HCT116 (cell line): ENCODE data around the gene CDH22. TPM values are rescaled to one million over a fixed set of nuclear protein-coding genes. Genes with fewer than 3 reads are reported as not detected.

Experiments used
- ATAC-seq: fragments of 200-7000 bp; cut with Tn5 transposase; 2 replicates; pipeline ENCODE4 v1.9.1; 2020; ENCODE audit warnings: mild to moderate bottlenecking, moderate library complexity
- BruUV-seq: library from RNA; stranded (reverse); fragments of 400-500 nt; replicated peaks from 2 replicates; lab custom pipeline; 2021; lab: Mats Ljungman, UMichigan
- CTCF ChIA-PET: fragments of 300-600 bp; sonication (Branson Sonifier 250); formaldehyde crosslinking; loops from one replicate; lab custom pipeline; 2021; ENCODE audit warnings: antibody characterized with exemption; lab: Charles Lee
- POLR2A ChIA-PET: fragments of 300-600, 350-600 bp; sonication (Branson Sonifier 250); formaldehyde crosslinking; loops from one replicate; lab custom pipeline; 2021; ENCODE audit warnings: antibody characterized with exemption; lab: Charles Lee
- RAD21 ChIA-PET, 2 experiments: fragments of 300-600 bp; sonication (Branson Sonifier 250); formaldehyde crosslinking; loops; one replicate each; lab custom pipeline; 2023; ENCODE audit warnings: low total read pairs in 2 of 2; ENCODE audit not compliant: uncharacterized antibody in 2 of 2, unreplicated experiment in 2 of 2, low non-redundant PET in 1 of 2; lab: Charles Lee
- DNase-seq: peaks from one replicate; pipeline ENCODE4 v3.0.0-alpha.2; 2010; ENCODE audit warnings: low read depth, low spot score
- H2AFZ ChIP-seq: fragments of 200-600 bp; shearing (Covaris generic), sonication (generic); 2 replicates; pipeline ENCODE4 v1.6.1; 2017; ENCODE audit warnings: low read depth, mixed run types, mixed read lengths, antibody characterized with exemption, low read length; ENCODE audit not compliant: poor library complexity, severe bottlenecking
- H3K27ac ChIP-seq: 2 replicates; pipeline ENCODE4 v1.5.1; 2012; ENCODE audit warnings: low read depth, low read length
- H3K27me3 ChIP-seq: fragments of 200-600 bp; sonication (generic); 2 replicates; pipeline ENCODE4 v1.6.1; 2016; ENCODE audit warnings: mixed run types, low read length, mixed read lengths; ENCODE audit not compliant: insufficient read depth
- H3K36me3 ChIP-seq, 2 experiments: fragments of 200-500 bp in 1 of 2; fragments of 200-600 bp in 1 of 2; sonication (Bioruptor generic) in 1 of 2; sonication (generic) in 1 of 2; 2 replicates each; pipeline versions ENCODE4 v1.5.1 to v1.6.1; 2014 to 2016; ENCODE audit warnings: low read length in 2 of 2, inconsistent platforms in 1 of 2, mixed read lengths in 1 of 2, mixed run types in 1 of 2; ENCODE audit not compliant: insufficient read depth in 2 of 2, control insufficient read depth in 1 of 2
- H3K4me1 ChIP-seq, 2 experiments: fragments of 200-600 bp in 1 of 2; sonication (generic) in 1 of 2; 2 replicates each; pipeline versions ENCODE4 v1.5.1 to v1.6.1; 2012 to 2017; ENCODE audit warnings: low read length in 2 of 2, inconsistent platforms in 1 of 2, mild to moderate bottlenecking in 1 of 2, mixed read lengths in 1 of 2, mixed run types in 1 of 2, moderate library complexity in 1 of 2; ENCODE audit not compliant: insufficient read depth in 2 of 2, control insufficient read depth in 1 of 2
- H3K4me2 ChIP-seq: fragments of 200-600 bp; sonication (generic); 2 replicates; pipeline ENCODE4 v1.6.1; 2017; ENCODE audit warnings: mixed run types, low read length, mixed read lengths
- H3K4me3 ChIP-seq, 2 experiments: fragments of 200-600 bp in 1 of 2; sonication (generic) in 1 of 2; replicated peaks in 1 of 2; 2 replicates each; pipeline ENCODE4 v1.5.1; 2011 to 2016; ENCODE audit warnings: low read length in 2 of 2, control low read depth in 1 of 2, low read depth in 1 of 2, mild to moderate bottlenecking in 1 of 2, mixed read lengths in 1 of 2, mixed run types in 1 of 2
- H3K79me2 ChIP-seq: fragments of 200-600 bp; sonication (generic); 2 replicates; pipeline ENCODE4 v1.6.1; 2017; ENCODE audit warnings: mild to moderate bottlenecking, mixed run types, low read length, moderate library complexity, mixed read lengths; ENCODE audit not compliant: insufficient read depth
- H3K9ac ChIP-seq: fragments of 200-600 bp; sonication (generic); 2 replicates; pipeline ENCODE4 v1.6.1; 2016; ENCODE audit warnings: low read length, mixed read lengths
- H3K9me2 ChIP-seq: fragments of 200-600 bp; sonication (generic), shearing (Covaris generic); 2 replicates; pipeline ENCODE4 v1.6.1; 2017; ENCODE audit warnings: mixed run types, mild to moderate bottlenecking, moderate library complexity; ENCODE audit not compliant: insufficient read depth
- H3K9me3 ChIP-seq, 2 experiments: fragments of 200-500 bp in 1 of 2; fragments of 200-600 bp in 1 of 2; sonication (Bioruptor generic) in 1 of 2; sonication (generic) in 1 of 2; 2 replicates each; pipeline ENCODE4 v1.6.1; 2014 to 2017; ENCODE audit warnings: low read length in 2 of 2, mixed read lengths in 2 of 2, inconsistent platforms in 1 of 2, low read depth in 1 of 2, mild to moderate bottlenecking in 1 of 2, mixed run types in 1 of 2, moderate library complexity in 1 of 2; ENCODE audit not compliant: control insufficient read depth in 1 of 2, insufficient read depth in 1 of 2
- H4K20me1 ChIP-seq: fragments of 200-600 bp; sonication (generic), shearing (Covaris generic); 2 replicates; pipeline ENCODE4 v1.6.1; 2017; ENCODE audit warnings: mixed run types, mild to moderate bottlenecking, moderate library complexity; ENCODE audit not compliant: insufficient read depth
- CBX3 ChIP-seq: IDR thresholded peaks from 2 replicates; pipeline ENCODE4 v1.6.1; 2012; ENCODE audit warnings: low read depth
- ELF1 ChIP-seq: IDR thresholded peaks from 2 replicates; pipeline ENCODE4 v1.6.1; 2012; ENCODE audit warnings: low read depth, borderline replicate concordance
- EZH2 ChIP-seq: fragments of 200-600 bp; sonication (generic); IDR thresholded peaks from 2 replicates; pipeline ENCODE4 v1.6.1; 2017; ENCODE audit warnings: antibody characterized with exemption, mixed run types
- EZH2phosphoT487 ChIP-seq: fragments of 200-600 bp; IDR thresholded peaks from 2 replicates; pipeline ENCODE4 v1.6.1; 2018; ENCODE audit warnings: antibody characterized with exemption, borderline replicate concordance
- FOSL1 ChIP-seq: IDR thresholded peaks from 2 replicates; pipeline ENCODE4 v1.6.1; 2012; ENCODE audit warnings: low read depth
- POLR2A ChIP-seq: IDR thresholded peaks from 2 replicates; pipeline ENCODE4 v1.7.0; 2011; ENCODE audit warnings: borderline replicate concordance; ENCODE audit not compliant: insufficient read depth, insufficient read length; ENCODE audit errors: extremely low read depth
- RAD21 ChIP-seq: IDR thresholded peaks from 2 replicates; pipeline ENCODE4 v1.6.1; 2012; ENCODE audit warnings: low read depth, mild to moderate bottlenecking
- ZFX ChIP-seq: fragments of 450-650 bp; IDR thresholded peaks from 2 replicates; pipeline ENCODE4 v1.6.1; 2017
- intact Hi-C: fragments of 100-400 bp; cut with micrococcal nuclease; formaldehyde crosslinking; loops from 2 replicates; pipeline ENCODE4 v1.10.0; 2022
- total RNA-seq: library from RNA; stranded (reverse); gene quantifications from one replicate; pipeline ENCODE4 v1.2.1, GENCODE V29; 2021; ENCODE audit not compliant: unreplicated experiment

CDH22 gene
- total RNA-seq, 1 experiment from 2014 or later: 1.8 TPM

GRCh38 chr20:46270977-46271744 is 37.1 kb downstream of the CDH22 start:
- Histone ChIP-seq H3K4me1 (no peaks in the 10 kb centered on the region), H2AFZ (no peak overlapping the region), H3K27me3 (peaks cover 9% of the 10 kb centered on the region; the same call in 1 of the 2 replicates), H3K79me2 (no peaks in the 10 kb centered on the region), H3K36me3 (no peaks in the 10 kb centered on the region), H3K9me2 (no peaks in the 10 kb centered on the region), H3K9ac (no peak overlapping the region), H4K20me1 (no peaks in the 10 kb centered on the region), H3K4me3 (no peak overlapping the region), H3K4me2 (no peak overlapping the region), H3K27ac (no peak overlapping the region), H3K9me3 (no peaks in the 10 kb centered on the region)
- ChIA-PET POLR2A (no interaction called here), RAD21 (no interaction called here), CTCF (no interaction called here)
- no TSS peak for BruUV-seq
- no peak for TF ChIP-seq EZH2phosphoT487
- TF ChIP-seq FOSL1: no peak
- no peak for TF ChIP-seq EZH2
- no peak for TF ChIP-seq ZFX
- TF ChIP-seq ELF1: no peak
- ATAC-seq (no peak), DNase-seq (no peak)
- intact Hi-C loops: no loop called here

GRCh38 chr20:46269372-46269771 is 38.9 kb downstream of the CDH22 start:
- DNase-seq (no peak), ATAC-seq (no peak)
- intact Hi-C loops: no loop called here
- Histone ChIP-seq H3K4me2 (no peak overlapping the region), H3K9ac (no peak overlapping the region), H3K4me1 (no peaks in the 10 kb centered on the region), H3K27me3 (peaks cover 9% of the 10 kb centered on the region; the same call in 1 of the 2 replicates), H3K79me2 (no peaks in the 10 kb centered on the region), H3K4me3 (no peak overlapping the region), H3K9me2 (no peaks in the 10 kb centered on the region), H3K9me3 (no peaks in the 10 kb centered on the region), H2AFZ (no peak overlapping the region), H4K20me1 (no peaks in the 10 kb centered on the region), H3K27ac (no peak overlapping the region), H3K36me3 (no peaks in the 10 kb centered on the region)
- no peak for TF ChIP-seq POLR2A
- no peak for TF ChIP-seq RAD21
- no peak for TF ChIP-seq FOSL1
- no peak for TF ChIP-seq CBX3
- no TSS peak for BruUV-seq
- CTCF ChIA-PET: no interaction called here
- RAD21 ChIA-PET: no interaction called here
- POLR2A ChIA-PET: no interaction called here
